Smooth muscle cell (in vitro differentiated cells): ENCODE measurements around the gene C14orf180. TPM values are rescaled to one million over a fixed set of nuclear protein-coding genes. Genes with fewer than 3 reads are reported as not detected.

ENCODE experiments used
- DNase-seq: peaks from one replicate; lab custom pipeline; 2025; ENCODE audit not compliant: unreplicated experiment; lab: John Stamatoyannopoulos, UW
- H2AFZ ChIP-seq: fragments of 200-600 bp; sonication (generic); 2 replicates; pipeline ENCODE4 v1.6.0; 2016; ENCODE audit warnings: antibody characterized with exemption, low read depth, mild to moderate bottlenecking
- H3F3A ChIP-seq: fragments of 200-600 bp; sonication (generic); 2 replicates; pipeline ENCODE4 v1.6.0; 2017; ENCODE audit warnings: antibody characterized with exemption, low read depth
- H3K27ac ChIP-seq: fragments of 200-600 bp; sonication (generic); 2 replicates; pipeline ENCODE4 v1.5.1; 2016; ENCODE audit warnings: low read depth, mild to moderate bottlenecking
- H3K27me3 ChIP-seq: fragments of 200-600 bp; sonication (generic); 2 replicates; pipeline ENCODE4 v1.6.1; 2016; ENCODE audit warnings: low read depth, mild to moderate bottlenecking
- H3K36me3 ChIP-seq: fragments of 200-600 bp; sonication (generic); 2 replicates; pipeline ENCODE4 v1.5.1; 2016; ENCODE audit warnings: low read depth
- H3K4me1 ChIP-seq: fragments of 200-600 bp; sonication (generic); 2 replicates; pipeline ENCODE4 v1.5.1; 2016; ENCODE audit warnings: low read depth
- H3K4me2 ChIP-seq: fragments of 200-600 bp; sonication (generic); 2 replicates; pipeline ENCODE4 v1.6.0; 2016; ENCODE audit warnings: mild to moderate bottlenecking
- H3K4me3 ChIP-seq: fragments of 200-600 bp; sonication (generic); 2 replicates; pipeline ENCODE4 v1.5.1; 2016; ENCODE audit warnings: mild to moderate bottlenecking
- H3K79me2 ChIP-seq: fragments of 200-600 bp; sonication (generic); 2 replicates; pipeline ENCODE4 v1.6.0; 2016; ENCODE audit warnings: low read depth, mild to moderate bottlenecking
- H3K9ac ChIP-seq: fragments of 200-600 bp; sonication (generic); 2 replicates; pipeline ENCODE4 v1.6.0; 2016; ENCODE audit warnings: low read depth
- H3K9me3 ChIP-seq: fragments of 200-600 bp; sonication (generic); replicated peaks from 2 replicates; pipeline ENCODE4 v1.5.1; 2016; ENCODE audit warnings: low read depth
- H4K20me1 ChIP-seq: fragments of 200-600 bp; sonication (generic); 2 replicates; pipeline ENCODE4 v1.6.0; 2016; ENCODE audit warnings: low read depth
- CTCF ChIP-seq: fragments of 200-600 bp; sonication (generic); IDR thresholded peaks from 2 replicates; pipeline ENCODE4 v1.5.1; 2017; ENCODE audit warnings: borderline replicate concordance, mild to moderate bottlenecking, antibody characterized with exemption; ENCODE audit not compliant: insufficient read depth, poor library complexity, severe bottlenecking
- WGBS: methylation state at CpG from one replicate; pipeline ENCODE4 v1.1.7; 2016; ENCODE audit warnings: low lambda C conversion rate; 5-methylcytosine and 5-hydroxymethylcytosine counted together
- polyA plus RNA-seq: library from polyadenylated mRNA; unstranded; fragments of >200 nt; fragmentation: Nextera tagmentation; extraction: Ambion mirVana; gene quantifications from 2 replicates; pipeline ENCODE4 v1.2.1, GENCODE V29; 2016
- total RNA-seq: library from RNA; depleted of rRNA; stranded (reverse); fragments of >200 nt; gene quantifications from 2 replicates; pipeline ENCODE4 v1.2.3, GENCODE V29; 2014

C14orf180 gene
- total and polyA plus RNA-seq, 2 experiments from 2014 or later = 0.63 to 1.2 TPM

GRCh38 chr14:104583424-104584306 is 4.1 kb downstream of the C14orf180 start:
- Histone ChIP-seq H3K9me3 (no peaks in the 10 kb centered on the region), H3K4me2 (no peak overlapping the region), H2AFZ (no peak overlapping the region), H3K4me3 (no peak overlapping the region), H3K9ac (no peak overlapping the region), H3K36me3 (no peaks in the 10 kb centered on the region), H4K20me1 (no peaks in the 10 kb centered on the region), H3K27me3 (no peaks in the 10 kb centered on the region), H3K79me2 (no peaks in the 10 kb centered on the region), H3K27ac (no peak overlapping the region), H3F3A (no peaks in the 10 kb centered on the region), H3K4me1 (peaks cover 7% of the 10 kb centered on the region)
- TF ChIP-seq CTCF = no peak
- no peak for DNase-seq
- 80% methylated on average over 27 of the region's 27 CpGs for WGBS

GRCh38 chr14:104584557-104584956 is 5.0 kb downstream of the C14orf180 start:
- Histone ChIP-seq H3K36me3 (no peaks in the 10 kb centered on the region), H3K27ac (no peak overlapping the region), H3K79me2 (no peaks in the 10 kb centered on the region), H3F3A (no peaks in the 10 kb centered on the region), H4K20me1 (no peaks in the 10 kb centered on the region), H3K9ac (no peak overlapping the region), H3K9me3 (no peaks in the 10 kb centered on the region), H3K4me3 (no peak overlapping the region), H3K27me3 (no peaks in the 10 kb centered on the region), H3K4me2 (no peak overlapping the region), H2AFZ (no peak overlapping the region), H3K4me1 (peaks cover 7% of the 10 kb centered on the region)
- TF ChIP-seq CTCF = no peak
- 59% methylated on average over 10 of the region's 10 CpGs for WGBS
- DNase-seq = no peak

- Histone ChIP-seq H4K20me1 (no peaks in the 10 kb centered on the region), H3F3A (no peaks in the 10 kb centered on the region), H3K4me3 (no peak overlapping the region), H3K4me2 (peak overlapping the region; percentile 20), H3K9me3 (no peaks in the 10 kb centered on the region), H3K4me1 (peaks cover 7% of the 10 kb centered on the region), H3K27me3 (no peaks in the 10 kb centered on the region), H3K79me2 (no peaks in the 10 kb centered on the region), H3K9ac (no peak overlapping the region), H3K27ac (no peak overlapping the region), H3K36me3 (no peaks in the 10 kb centered on the region), H2AFZ (no peak overlapping the region)
- no peak for DNase-seq
- TF ChIP-seq CTCF = no peak
- WGBS = 44% methylated on average over 24 of the region's 24 CpGs
Observed at GRCh38 chr14:104585966-104586697, 6.6 kb downstream of the C14orf180 start.
